Measurements from ENCODE around the gene TBL3.

The TBL3 gene

DNA sequence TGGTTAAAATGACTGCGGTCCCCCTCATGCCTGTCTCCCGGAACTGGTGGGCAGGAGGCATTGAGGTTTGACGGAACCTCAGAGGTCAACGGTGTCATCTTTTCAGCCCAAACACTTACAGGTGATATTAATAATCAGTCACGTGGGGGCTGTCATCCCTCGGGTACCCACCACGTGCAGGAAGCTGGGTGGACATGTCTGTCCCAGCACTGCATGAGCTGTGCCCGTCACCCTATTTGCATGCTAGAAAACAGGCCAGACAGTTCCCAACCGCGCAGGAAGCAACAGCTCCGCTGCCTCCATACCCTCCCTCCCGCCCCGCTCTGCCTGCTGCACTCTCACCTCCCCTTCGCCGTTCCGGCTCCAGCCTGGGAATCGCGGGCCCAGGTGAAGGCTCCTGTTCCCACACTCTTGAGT is 19.3 kb downstream of the TBL3 start:
- no peak overlapping the region for H3K9ac ChIP-seq (ENCODE audit: low read depth, low read length)
- peaks cover 24% of the 10 kb centered on the region for H3K27me3 ChIP-seq (ENCODE audit: control insufficient read depth, insufficient read depth, low read length)
- no peaks in the 10 kb centered on the region for H3K9me3 ChIP-seq (ENCODE audit: control insufficient read depth, insufficient read depth, low read length)
- no peaks in the 10 kb centered on the region for H3K4me1 ChIP-seq (ENCODE audit: control insufficient read depth, insufficient read depth, low read length)
- H3K4me3 ChIP-seq (ENCODE audit: low read depth, low read length), result peak overlapping the region; percentile 73
- peaks cover 6% of the 10 kb centered on the region for H3K36me3 ChIP-seq (ENCODE audit: control insufficient read depth, insufficient read depth, low read length)

GRCh38 chr16:1991588-1991947 is 19.7 kb downstream of the TBL3 start:
- no peaks in the 10 kb centered on the region for H3K9me3 ChIP-seq (ENCODE audit: control insufficient read depth, insufficient read depth, low read length)
- H3K4me1 ChIP-seq (ENCODE audit: control insufficient read depth, insufficient read depth, low read length), result no peaks in the 10 kb centered on the region
- H3K9ac ChIP-seq (ENCODE audit: low read depth, low read length), result no peak overlapping the region
- H3K27me3 ChIP-seq (ENCODE audit: control insufficient read depth, insufficient read depth, low read length), result peaks cover 24% of the 10 kb centered on the region
- peak overlapping the region; percentile 73 for H3K4me3 ChIP-seq (ENCODE audit: low read depth, low read length)
- peaks cover 4% of the 10 kb centered on the region for H3K36me3 ChIP-seq (ENCODE audit: control insufficient read depth, insufficient read depth, low read length)

- Histone ChIP-seq H3K9me3 (ENCODE audit: control insufficient read depth, insufficient read depth, low read length) (no peaks in the 10 kb centered on the region), H3K36me3 (ENCODE audit: control insufficient read depth, insufficient read depth, low read length) (peaks cover 4% of the 10 kb centered on the region), H3K4me3 (ENCODE audit: low read depth, low read length) (peak overlapping the region; percentile 73), H3K27me3 (ENCODE audit: control insufficient read depth, insufficient read depth, low read length) (peaks cover 24% of the 10 kb centered on the region), H3K4me1 (ENCODE audit: control insufficient read depth, insufficient read depth, low read length) (no peaks in the 10 kb centered on the region), H3K9ac (ENCODE audit: low read depth, low read length) (no peak overlapping the region)
Measured at GRCh38 chr16:1991948-1992703, 20.3 kb downstream of the TBL3 start.

- peaks cover 7% of the 10 kb centered on the region for H3K36me3 ChIP-seq (ENCODE audit: control insufficient read depth, insufficient read depth, low read length)
- H3K9ac ChIP-seq (ENCODE audit: low read depth, low read length), result no peak overlapping the region
- peak overlapping the region; percentile 32 for H3K4me3 ChIP-seq (ENCODE audit: low read depth, low read length)
- no peaks in the 10 kb centered on the region for H3K4me1 ChIP-seq (ENCODE audit: control insufficient read depth, insufficient read depth, low read length)
- H3K27me3 ChIP-seq (ENCODE audit: control insufficient read depth, insufficient read depth, low read length), result peaks cover 24% of the 10 kb centered on the region
- H3K9me3 ChIP-seq (ENCODE audit: control insufficient read depth, insufficient read depth, low read length), result no peaks in the 10 kb centered on the region
Measured at GRCh38 chr16:1992704-1993317, 21.0 kb downstream of the TBL3 start.

GRCh38 chr16:1993731-1994131 is 21.9 kb downstream of the TBL3 start:
- peaks cover 14% of the 10 kb centered on the region for H3K36me3 ChIP-seq (ENCODE audit: control insufficient read depth, insufficient read depth, low read length)
- H3K9me3 ChIP-seq (ENCODE audit: control insufficient read depth, insufficient read depth, low read length), result no peaks in the 10 kb centered on the region
- H3K4me3 ChIP-seq (ENCODE audit: low read depth, low read length), result no peak overlapping the region
- no peak overlapping the region for H3K9ac ChIP-seq (ENCODE audit: low read depth, low read length)
- H3K4me1 ChIP-seq (ENCODE audit: control insufficient read depth, insufficient read depth, low read length), result no peaks in the 10 kb centered on the region
- peaks cover 17% of the 10 kb centered on the region for H3K27me3 ChIP-seq (ENCODE audit: control insufficient read depth, insufficient read depth, low read length)

DNA sequence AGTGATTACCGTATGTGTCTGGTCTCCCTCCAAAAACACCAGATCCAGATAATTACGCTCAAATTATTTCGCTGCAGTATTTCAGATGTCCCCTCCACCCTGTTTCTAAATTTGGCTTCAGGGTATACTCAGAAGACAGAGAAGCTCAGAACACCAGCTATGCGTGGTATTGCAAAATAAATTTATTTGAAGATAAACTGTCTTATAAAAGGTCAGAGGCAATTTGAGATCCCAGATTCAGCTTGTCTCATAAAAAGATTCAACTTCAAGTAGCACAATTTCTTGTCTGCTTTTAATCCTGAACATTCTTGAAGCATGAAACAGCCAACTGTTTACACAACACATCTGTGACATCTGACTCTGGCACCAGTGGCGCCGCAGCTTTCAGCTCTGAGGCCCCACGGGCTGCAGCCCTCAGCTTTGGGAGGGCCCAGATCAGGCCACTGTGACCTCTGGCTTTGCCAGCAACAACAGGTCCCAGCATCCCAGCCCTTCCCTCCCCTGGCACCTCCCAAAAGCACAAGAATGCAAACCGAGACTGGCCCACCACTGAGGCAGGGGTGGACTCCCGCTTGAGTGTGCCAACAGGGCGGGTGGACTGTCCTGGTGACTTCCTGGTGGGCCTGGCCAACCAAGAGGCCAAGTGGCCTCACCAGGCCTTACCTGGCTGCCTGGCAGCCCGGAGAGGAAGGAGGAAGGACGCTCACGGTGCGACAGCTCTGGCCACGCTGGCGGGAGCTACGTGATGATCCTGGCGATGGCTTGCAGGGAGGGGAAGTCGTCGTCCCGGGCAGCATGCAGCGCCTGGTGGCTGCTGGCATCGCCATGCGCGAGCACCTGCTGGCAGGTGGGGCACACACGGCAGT is 25.9 kb downstream of the TBL3 start:
- no peaks in the 10 kb centered on the region for H3K27me3 ChIP-seq (ENCODE audit: control insufficient read depth, insufficient read depth, low read length)
- no peaks in the 10 kb centered on the region for H3K9me3 ChIP-seq (ENCODE audit: control insufficient read depth, insufficient read depth, low read length)
- no peaks in the 10 kb centered on the region for H3K4me1 ChIP-seq (ENCODE audit: control insufficient read depth, insufficient read depth, low read length)
- H3K4me3 ChIP-seq (ENCODE audit: low read depth, low read length), result no peak overlapping the region
- H3K36me3 ChIP-seq (ENCODE audit: control insufficient read depth, insufficient read depth, low read length), result peaks cover 49% of the 10 kb centered on the region
- no peak overlapping the region for H3K9ac ChIP-seq (ENCODE audit: low read depth, low read length)

DNA sequence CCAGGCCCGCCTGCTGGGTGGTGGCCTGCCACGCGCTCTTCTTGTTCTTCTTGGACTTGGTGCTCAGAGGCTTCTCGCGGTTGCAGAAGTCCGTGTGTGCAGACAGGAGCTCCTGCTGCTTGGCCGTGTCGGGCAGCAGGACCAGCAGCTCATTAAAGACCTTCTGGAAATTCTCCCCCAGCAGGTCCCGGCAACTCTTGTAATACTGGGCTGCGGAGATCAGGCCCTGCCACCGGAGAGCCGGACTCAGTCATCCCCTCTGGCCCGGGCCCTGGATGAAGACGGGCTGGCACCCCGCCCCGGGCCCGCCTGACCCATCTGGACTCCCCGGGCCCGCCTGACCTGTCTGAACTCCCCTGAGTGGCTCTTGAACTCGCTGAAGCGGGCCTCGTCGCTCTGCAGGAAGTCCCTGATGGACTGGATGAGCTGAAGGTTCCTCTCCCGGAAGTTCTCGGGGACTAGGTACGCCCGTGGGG is 26.5 kb downstream of the TBL3 start:
- Histone ChIP-seq H3K36me3 (ENCODE audit: control insufficient read depth, insufficient read depth, low read length) (peaks cover 56% of the 10 kb centered on the region), H3K9ac (ENCODE audit: low read depth, low read length) (no peak overlapping the region), H3K4me1 (ENCODE audit: control insufficient read depth, insufficient read depth, low read length) (no peaks in the 10 kb centered on the region), H3K27me3 (ENCODE audit: control insufficient read depth, insufficient read depth, low read length) (no peaks in the 10 kb centered on the region), H3K4me3 (ENCODE audit: low read depth, low read length) (no peak overlapping the region), H3K9me3 (ENCODE audit: control insufficient read depth, insufficient read depth, low read length) (no peaks in the 10 kb centered on the region)

GRCh38 chr16:1998852-1999801 is 27.3 kb downstream of the TBL3 start:
- H3K36me3 ChIP-seq (ENCODE audit: control insufficient read depth, insufficient read depth, low read length), result peaks cover 58% of the 10 kb centered on the region
- peaks cover 2% of the 10 kb centered on the region for H3K4me1 ChIP-seq (ENCODE audit: control insufficient read depth, insufficient read depth, low read length)
- H3K9me3 ChIP-seq (ENCODE audit: control insufficient read depth, insufficient read depth, low read length), result no peaks in the 10 kb centered on the region

DNA sequence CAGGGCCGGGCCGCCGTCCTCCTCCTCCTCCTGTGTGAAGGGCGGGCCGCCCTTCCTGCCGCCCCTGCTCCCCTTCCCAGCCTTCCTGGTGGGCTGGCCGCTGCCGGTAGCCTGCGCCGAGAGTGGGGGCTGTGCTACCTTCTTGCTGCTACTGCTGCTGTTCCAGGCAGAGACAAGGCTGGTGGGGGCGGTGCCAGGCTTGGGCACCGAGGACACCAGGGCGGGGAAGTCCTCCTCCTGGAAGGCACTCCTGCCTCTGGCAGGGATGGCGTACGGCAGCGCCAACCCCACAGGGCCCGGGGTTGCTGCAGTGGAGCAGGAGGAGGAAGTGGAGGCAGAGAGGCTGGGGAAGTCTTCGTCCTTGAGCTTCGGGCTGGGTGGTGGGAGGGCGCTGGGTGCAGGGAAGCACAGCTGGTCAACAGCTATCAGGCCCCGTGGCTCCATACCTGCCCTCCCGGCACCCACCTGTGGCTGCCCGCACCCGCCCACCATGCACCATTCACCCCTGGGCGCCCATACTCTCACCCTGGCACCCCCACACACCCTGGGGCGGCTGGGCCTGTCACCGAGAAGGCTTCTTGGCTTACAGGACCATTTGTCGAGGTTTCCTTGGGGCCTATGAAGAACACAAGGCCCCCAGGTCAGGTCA is 28.1 kb downstream of the TBL3 start:
- Histone ChIP-seq H3K4me1 (ENCODE audit: control insufficient read depth, insufficient read depth, low read length) (peaks cover 2% of the 10 kb centered on the region), H3K9me3 (ENCODE audit: control insufficient read depth, insufficient read depth, low read length) (no peaks in the 10 kb centered on the region), H3K27me3 (ENCODE audit: control insufficient read depth, insufficient read depth, low read length) (no peaks in the 10 kb centered on the region), H3K4me3 (ENCODE audit: low read depth, low read length) (no peak overlapping the region), H3K9ac (ENCODE audit: low read depth, low read length) (no peak overlapping the region), H3K36me3 (ENCODE audit: control insufficient read depth, insufficient read depth, low read length) (peaks cover 58% of the 10 kb centered on the region)

More at GRCh38 chr16:1998852-1999801, 27.3 kb downstream of the TBL3 start:
- H3K4me3 ChIP-seq (ENCODE audit: low read depth, low read length), result no peak overlapping the region
- H3K27me3 ChIP-seq (ENCODE audit: control insufficient read depth, insufficient read depth, low read length), result no peaks in the 10 kb centered on the region
- H3K9ac ChIP-seq (ENCODE audit: low read depth, low read length), result no peak overlapping the region

DNA sequence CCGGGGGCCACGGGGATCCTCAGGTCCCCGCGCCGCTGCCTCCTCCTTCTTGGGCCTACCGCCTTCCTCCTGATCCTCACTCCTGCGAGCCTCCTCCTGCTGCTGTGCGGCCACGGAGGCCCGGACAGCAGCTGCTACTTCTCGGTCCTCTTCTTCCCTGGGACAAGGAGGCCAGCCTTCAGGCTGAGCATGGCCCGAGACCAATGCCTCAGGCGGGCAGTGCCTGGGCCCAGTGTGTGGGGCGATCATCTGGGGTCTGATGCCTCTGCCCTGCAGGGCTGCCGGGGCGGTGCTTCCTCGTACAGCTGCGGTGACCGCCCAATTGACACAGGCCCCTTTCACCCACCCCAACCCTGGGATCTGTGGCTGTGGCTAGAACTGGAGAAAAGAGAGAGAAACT is 29.2 kb downstream of the TBL3 start:
- Histone ChIP-seq H3K4me3 (ENCODE audit: low read depth, low read length) (no peak overlapping the region), H3K27me3 (ENCODE audit: control insufficient read depth, insufficient read depth, low read length) (no peaks in the 10 kb centered on the region), H3K4me1 (ENCODE audit: control insufficient read depth, insufficient read depth, low read length) (peaks cover 2% of the 10 kb centered on the region), H3K9ac (ENCODE audit: low read depth, low read length) (no peak overlapping the region), H3K36me3 (ENCODE audit: control insufficient read depth, insufficient read depth, low read length) (peaks cover 58% of the 10 kb centered on the region), H3K9me3 (ENCODE audit: control insufficient read depth, insufficient read depth, low read length) (no peaks in the 10 kb centered on the region)

Measured in iPS-15b (cell line).